HG03354 (cell line): ENCODE measurements around the gene TMUB2.
"Not testable (repeated sequence)": the region's sequence is repeated elsewhere in the genome, so short reads cannot be mapped to it uniquely, and the experiment has no call there.

Experiments used
- ATAC-seq: cut with Tn5 transposase; IDR thresholded peaks from one replicate; pipeline ENCODE4 v1.9.1; 2021; ENCODE audit warnings: mild to moderate bottlenecking; ENCODE audit not compliant: unreplicated experiment, poor library complexity, severe bottlenecking

TMUB2 gene

DNA sequence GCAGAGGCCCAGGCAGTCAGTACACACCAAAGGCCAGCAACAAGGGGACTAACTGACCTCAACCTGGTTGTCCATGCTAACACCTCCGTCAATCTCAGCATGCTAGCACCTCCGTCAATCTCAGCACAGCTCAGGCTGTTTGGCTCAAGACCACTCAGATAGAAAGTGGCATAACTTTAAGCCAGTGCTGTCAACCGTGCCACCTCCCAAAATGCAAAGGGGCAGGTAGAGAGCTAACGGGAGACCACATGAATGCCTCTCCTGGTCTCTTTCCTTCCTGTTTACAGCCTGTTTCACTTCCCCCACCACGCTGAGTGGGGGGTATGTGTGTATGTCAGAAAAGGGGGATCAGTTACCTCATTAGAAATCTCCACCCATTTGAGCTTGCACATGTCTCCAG is 29.4 kb downstream of the TMUB2 start:
- no peak for ATAC-seq

DNA sequence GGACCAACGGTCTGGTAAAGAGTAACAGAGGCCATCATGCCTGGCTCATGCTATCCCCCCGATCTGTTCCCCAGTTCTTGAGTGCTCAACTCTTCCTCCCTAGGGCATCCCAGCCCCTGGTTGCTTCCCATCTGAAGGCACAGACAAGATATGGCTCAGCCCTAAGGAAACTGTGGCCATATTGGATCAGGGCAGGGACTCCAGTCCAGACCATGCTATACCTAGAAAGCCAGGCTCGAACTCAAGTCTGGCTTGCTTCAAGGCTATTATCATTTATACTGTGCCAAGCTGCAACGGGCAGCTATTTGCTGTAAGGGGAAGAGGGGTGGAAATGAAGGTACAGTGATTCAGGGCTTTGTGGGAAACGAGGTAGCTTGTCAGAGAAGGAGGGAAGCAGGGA is 29.9 kb downstream of the TMUB2 start:
- no peak for ATAC-seq

DNA sequence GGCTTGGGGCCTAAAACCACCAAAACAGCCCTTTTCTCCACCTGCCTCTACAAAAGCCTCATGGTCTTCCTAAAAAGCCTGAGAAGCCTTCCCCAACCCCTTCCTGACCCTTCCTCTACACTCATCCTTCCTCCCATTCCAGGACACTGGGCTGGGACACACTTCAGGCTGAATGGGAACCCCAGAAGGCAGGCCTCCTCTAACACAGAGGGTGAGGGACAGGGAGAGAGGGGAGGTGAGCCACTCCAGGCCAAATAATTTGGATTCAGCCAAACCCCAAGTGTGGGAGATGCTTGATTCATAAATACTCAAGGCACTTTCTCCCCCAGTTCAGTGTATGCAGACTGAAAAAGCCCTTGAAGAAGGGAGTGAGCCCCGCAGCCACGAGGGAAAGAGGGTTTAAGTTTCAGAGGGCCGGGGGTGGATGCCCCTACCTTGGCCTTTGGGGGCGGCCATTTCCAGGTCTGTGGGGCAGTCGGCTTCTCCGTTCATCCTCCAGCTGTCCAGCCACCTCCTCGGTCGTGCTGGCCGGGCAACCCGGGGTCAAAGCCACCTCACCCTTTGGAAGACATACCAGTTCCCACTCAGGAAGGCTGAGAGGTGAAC is 31.1 kb downstream of the TMUB2 start:
- no peak for ATAC-seq

DNA sequence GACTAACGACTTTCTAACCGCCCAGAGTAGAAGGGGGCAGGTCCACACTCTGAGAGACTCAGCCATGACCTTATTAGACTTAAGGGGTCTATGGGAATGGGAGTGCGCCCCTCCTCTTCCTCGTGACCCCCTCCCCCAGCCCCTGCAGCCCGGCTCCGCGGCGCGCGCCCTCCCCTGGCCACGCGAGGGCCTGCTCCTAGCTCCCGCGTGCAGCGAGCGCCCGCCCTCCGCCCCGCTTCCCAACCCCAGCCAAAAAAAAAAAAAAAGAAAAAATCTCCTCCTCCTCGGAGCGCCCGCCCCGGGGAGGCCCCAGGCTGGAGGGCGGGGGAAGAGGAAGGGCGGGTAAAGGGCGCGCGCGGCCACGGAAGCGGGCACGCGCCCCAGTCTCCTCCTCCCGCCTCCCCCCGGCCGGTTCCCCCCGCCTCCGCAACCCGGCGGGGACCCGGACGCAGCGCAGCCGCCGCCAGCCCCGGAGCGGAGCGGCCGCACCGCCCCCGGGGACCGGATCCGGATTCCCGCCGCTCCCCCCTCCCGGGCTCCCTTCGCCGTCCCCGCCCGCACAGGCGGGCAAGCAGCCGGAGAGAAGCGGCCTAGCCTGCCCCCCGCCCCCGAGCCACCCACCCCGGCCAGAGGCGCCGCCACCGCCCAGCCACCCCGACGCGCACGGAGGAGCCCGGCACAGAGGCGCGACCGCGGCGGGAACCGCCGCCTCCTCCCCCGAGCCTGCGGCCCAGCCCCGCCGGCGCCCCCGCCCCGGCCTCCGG is 31.8 kb downstream of the TMUB2 start:
- peak; percentile 36 for ATAC-seq

DNA sequence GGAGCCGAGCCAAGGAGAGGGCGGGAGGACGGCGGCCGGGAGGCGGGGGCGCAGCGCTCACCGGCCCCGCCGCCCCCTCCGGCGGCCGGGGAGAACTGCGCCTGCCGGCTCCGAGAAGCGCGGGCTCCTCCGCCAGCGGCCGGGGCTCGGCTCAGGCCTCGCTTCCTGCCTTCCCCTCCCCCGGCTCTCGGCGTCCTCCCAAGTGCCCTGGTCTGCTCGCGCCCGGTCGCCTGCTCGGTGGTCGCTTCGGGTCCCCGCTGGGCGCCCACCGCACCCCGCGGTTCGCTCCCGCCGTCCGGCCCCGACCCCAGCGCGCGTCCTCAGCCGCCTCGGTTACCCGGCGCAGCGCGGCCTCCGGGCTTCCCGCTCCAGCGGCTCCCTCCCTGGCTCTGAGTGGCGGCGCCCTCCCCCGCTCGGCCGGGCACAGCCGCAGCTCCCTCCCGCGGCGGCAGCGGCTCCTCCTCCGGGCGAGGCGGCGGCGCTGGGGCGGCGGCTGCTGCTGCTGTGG is 32.4 kb downstream of the TMUB2 start:
- peak; percentile 47 for ATAC-seq

DNA sequence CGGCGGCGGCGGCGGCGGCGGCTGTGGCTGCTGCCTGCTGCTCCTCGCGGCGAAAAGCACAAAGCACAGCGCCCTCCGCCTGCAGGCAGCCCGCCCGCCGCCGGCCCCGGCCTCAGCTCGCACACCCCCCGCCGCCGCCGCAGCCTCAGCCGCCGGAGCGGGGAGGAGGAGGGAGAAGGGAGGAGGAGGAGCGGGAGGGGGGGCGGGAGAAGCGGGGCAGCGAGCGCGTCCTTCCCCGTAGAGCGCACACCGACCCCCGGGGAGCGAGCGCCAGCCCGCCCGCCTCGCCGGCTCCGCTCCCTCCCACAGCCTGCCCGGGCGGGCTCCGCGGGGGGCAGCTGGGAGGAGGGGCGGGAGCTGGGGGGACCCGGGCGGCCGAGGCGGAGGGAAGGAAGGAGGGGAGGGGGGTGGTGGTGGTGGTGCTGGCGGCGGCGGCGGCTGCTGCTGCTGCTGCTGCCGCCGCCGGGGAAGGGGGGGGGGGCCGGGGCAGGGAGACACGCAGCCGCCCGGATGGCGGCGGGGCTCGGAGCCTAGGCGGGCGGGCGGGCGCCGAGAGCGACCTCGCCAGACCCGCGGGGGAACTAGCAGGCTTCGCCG is 32.9 kb downstream of the TMUB2 start, which contains the start of gene UBTF:
Gene UBTF, minus strand, starts transcription at position 60 of the 597 bp plus-strand sequence. CDS start 1,446 bp downstream, outside the sequence.
- ATAC-seq, result peak; percentile 14

DNA sequence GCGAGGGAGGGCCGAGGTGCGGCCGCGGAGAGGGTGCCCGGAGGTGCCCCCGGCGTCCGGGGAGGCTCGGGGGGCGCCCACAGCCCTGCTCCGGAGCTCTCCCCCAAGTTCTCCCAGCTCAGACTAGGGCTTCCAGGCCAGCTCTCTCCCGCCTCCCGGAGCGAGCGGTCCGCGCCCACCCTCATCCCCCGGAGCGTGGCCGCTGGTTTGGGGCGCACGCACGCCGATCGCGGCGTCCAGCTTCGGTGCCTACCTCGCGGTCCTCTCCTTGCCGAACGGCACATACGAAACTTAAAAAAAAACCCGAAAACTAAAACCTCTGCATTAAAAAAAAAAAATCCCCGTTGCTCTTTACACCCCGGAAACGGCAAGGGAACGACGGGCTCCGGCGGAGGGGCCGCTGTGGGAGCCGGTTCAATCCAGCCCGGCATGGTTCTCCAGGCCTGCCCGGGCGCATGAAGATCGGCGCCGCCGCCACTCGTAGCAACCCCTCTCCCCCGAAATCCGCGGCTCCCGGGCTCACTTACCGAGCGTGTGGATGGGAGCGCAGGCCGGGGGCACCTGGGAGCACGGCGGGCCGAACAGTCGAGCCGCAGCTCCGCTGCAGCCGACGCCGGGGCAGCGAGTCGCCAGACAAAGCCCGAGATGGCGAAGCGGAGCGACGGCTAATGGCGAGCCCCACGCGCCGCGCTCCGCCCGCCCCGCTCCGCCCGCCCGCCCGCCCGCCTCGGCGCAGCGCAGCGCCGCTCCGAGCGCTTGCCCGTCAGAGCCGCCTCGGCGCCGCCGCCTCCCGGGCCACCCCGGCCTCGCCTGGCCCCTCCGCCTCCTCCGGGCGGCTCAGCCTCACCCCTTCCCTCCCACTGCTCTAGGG is 33.7 kb downstream of the TMUB2 start:
- no peak for ATAC-seq

DNA sequence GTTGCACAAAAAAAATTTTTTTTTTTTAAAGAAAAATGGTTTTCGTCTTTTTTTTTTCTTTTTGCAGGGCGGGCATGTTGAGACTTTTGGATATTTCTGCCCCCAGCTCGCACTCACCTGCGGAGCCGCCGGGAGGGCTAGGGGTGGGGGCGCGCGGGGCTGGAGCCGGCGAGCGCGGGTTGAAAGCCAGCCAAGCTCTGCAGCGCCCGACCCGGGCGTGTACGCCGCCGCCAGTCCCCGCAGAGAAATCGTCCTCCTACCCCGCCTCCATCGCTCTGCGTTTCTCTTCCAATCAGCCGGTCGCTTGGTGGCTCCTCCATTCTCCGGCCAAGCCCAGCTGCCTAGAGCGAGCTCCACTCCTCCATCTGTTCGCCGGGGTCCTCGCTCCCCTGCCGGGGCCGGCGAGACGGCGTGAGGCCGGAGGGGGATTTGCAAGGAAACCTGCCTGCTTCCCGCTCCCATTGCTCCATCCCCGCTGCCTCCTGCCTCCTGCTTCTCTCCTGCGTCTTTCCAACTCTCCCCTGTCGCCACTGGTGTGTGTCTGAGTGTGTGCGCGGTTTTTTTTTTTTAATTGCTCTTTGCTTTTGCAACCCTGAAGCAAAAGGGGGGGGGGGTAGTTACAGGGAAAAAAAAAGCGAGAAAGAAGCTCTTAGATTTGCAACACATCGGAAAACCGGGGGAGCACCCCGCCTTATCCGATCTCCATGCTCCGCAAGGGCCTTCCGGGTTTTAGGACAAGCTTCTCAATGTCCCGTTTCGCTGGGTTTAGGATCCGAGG is 34.5 kb downstream of the TMUB2 start:
- no peak for ATAC-seq

DNA sequence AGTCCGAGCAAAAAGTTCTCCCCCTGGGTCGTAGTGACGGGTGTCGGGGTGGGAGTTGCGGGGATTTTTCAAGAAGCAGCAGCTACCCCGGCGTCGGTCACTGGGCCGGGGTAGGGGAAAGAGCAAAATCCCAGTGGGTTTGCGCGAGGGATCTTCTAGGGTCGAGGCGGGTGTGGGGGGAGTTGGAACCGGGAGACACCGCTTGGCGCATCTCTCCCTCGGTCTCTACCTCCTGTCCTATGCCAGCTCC is 35.0 kb downstream of the TMUB2 start:
- no peak for ATAC-seq

DNA sequence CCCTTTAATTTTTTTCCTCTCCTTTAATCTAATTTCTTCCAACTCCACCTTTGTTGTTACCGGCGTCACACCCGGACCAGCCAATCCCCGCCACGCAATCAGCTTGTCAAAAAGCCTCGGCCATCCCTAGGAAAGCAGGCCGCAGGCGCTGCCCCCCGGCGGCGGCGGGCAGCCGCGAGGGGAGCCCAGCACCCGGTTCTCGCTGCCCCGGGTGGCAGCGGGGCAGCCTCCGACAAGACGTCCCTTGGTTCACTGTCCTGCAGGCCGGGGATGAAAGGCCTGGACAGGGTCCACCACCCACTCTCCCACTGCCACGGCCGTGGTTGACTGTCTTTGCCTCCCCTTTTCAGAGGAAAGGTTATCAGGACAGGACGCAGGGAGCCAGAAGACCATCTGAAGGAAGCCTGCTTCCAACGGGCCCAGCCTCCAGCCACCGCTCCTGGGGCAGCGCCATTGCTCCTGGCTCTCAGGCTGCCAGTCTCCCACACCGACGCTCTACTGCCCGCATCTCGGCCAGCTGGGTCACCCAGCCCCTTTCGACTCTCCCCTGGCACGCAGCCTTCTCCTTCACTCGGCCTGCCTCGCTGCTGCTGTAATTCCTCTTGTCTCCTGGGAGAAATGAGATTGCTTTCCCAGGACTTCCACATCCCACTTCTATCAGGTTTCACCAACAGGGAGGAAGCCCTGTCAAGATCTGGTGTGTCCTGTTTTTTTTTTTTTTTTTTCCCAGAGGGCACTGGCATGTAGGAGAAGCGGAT is 35.5 kb downstream of the TMUB2 start:
- ATAC-seq, result no peak

DNA sequence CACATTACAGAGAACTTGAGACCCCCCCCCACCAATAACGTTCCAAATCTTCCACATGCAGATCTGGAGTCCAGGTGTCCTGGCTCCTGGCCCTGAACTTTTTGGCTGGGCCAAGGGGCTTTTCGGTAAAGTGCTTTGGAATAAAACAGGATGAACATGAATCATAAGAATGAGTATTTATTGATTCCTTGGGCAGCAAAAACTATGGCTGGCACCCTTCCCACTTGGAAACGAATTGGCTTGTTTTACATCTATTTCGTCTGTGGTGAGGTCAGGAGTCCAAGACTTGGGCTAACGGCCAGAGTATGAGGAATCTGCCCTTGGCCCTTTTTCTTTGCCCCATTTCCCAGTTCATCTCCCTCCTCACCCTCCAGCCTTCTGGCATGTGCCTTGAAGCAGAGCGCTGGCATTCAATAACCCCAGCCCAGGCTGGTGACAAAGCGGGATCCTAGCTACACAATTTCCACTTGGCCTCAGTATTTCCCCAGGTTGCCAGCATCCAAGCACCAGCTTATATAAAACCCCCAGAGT is 36.8 kb downstream of the TMUB2 start:
- no peak for ATAC-seq

DNA sequence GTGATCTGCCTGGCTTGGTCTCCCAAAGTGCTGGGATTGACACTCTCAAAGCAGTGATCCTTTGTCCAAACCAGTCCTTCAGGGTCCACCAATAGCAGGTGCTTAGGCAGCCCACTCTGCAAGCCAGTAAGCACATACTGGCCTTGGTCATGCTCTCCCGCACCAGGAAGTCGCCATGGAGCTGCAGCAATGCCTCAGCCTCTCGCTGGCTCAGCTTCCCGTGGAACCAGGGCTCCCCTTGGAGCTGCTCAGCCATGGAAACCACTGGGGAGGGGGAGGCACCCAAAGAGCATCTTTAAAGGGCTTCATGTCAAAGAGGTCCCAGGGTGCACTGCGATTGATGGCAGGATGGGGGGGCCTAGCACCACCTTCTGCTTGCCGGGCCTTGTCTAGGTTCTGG is 42.3 kb downstream of the TMUB2 start:
- no peak for ATAC-seq

DNA sequence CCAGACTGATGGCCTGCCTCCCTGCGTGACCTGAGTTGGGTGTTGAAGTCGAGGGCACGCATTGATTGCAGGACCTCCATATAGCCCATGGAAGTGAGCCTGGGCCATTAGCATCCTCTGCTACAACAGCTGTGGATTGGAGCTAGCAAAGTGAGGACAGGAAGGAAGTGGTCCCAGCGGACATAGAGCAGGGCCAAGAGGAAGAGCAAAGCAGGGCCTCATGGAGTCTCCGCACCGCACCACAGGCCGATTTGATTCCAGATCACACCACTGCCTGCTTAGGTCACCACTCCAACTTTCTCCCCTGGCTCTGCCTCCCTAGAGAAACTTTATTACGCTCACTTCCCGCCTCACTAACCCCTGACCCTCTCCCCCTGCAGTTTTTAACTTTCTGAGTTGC is 43.4 kb downstream of the TMUB2 start:
- ATAC-seq, result no peak

DNA sequence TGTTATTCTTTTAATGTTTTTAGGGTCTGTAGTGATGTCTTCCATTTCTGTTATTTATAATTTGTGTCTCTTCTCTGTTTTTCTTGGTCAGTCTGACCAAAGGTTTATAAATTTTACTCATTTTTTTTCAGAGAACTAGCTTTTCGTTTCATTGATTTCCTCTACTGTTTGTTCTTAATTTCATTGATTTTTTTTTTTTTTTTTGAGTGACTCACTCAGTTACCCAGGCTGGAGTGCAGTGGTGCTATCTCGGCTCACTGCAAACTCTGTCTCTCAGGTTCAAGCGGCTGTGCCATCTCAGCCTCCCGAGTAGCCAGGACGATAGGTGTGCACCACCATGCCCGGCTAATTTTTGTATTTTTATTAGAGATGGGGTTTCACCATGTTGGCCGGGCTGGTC is 45.3 kb downstream of the TMUB2 start:
- no peak for ATAC-seq

DNA sequence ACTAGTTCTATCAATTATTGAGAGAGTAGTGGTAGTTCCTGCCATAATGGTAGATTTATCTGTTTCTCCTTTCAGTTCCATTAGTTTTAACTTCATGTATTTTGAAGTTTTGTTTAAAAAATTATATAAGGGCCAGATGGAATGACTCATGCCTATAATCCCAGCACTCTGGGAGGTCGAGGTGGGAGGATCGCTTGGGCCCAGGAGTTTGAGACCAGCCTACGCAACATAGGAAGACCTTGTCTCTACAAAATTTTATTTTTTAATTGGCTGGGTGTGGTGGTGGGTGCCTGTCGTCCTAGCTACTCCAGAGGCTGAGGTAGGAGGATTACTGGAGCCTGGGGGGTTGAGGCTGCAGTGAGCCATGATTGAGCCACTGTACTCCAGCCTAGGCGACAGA is 46.8 kb downstream of the TMUB2 start:
- ATAC-seq, result no peak

DNA sequence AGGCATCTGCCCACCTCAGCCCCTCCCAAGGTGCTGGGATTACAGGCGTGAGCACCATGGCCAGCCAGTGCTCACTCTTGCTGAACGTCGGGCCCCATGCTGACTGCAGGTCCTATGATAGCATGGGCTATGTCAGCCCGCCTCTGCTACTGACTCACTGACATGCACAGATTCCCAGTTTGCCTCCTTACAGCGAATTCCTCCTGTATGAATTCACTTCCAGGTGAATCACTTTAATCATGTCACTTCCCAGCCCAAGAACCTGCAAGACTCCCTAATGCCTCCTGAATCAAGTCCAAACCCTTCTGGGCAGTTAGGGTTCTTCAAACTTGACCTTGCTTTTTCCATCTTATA is 48.8 kb downstream of the TMUB2 start:
- no peak for ATAC-seq

DNA sequence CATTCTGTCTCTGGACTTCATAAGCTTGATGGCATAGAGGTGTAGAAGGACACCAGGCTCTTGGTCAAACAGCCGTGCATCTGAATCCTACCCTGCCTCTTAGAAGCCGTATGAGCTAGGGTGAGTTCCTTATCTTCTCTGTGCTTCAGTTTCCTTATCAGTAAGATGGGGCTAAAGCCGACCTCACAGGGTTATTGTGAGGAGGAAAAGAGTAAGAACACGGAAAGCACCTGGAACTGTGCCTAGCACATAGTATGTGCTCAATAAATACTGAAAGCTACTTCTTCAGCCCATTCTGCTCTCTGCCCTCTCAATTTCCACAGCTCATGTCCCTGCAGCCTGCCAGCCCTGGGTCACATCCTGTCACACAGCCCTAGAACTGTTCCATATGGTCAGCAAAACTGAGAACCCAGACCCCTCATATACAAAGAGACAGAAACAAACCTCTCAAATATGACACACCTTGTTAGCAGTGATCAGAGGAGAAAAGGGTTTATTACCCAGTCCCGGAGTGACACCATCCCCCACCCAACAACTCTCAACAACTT is 49.7 kb downstream of the TMUB2 start:
- ATAC-seq, result no peak

DNA sequence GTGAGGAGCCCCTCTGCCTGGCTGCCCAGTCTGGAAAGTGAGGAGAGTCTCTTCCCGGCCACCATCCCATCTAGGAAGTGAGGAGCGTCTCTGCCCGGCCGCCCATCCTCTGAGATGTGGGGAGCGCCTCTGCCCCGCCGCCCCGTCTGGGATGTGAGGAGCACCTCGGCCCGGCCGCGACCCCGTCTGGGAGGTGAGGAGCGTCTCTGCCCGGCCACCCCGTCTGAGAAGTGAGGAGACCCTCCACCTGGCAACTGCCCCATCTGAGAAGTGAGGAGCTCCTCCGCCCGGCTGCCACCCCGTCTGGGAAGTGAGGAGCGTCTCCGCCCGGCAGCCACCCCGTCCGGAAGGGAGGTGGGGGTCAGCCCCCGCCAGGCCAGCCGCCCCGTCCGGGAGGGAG is 51.1 kb downstream of the TMUB2 start:
- not testable (repeated sequence) for ATAC-seq
